D721Med (cell line): Measurements from ENCODE around the gene INTS3.

Experiments used
- DNase-seq: peaks from one replicate; pipeline ENCODE4 v3.0.0; 2011; ENCODE audit warnings: low spot score; ENCODE audit not compliant: insufficient read length
- FAIRE-seq: peaks from 2 replicates; lab custom pipeline; 2011; peaks lifted over from hg19 to GRCh38; lab: Jason Lieb, UNC
- CTCF ChIP-seq: IDR thresholded peaks from 2 replicates; pipeline ENCODE4 v1.5.1; 2012; ENCODE audit warnings: mild to moderate bottlenecking, control low read depth; ENCODE audit not compliant: insufficient read depth; ENCODE audit errors: missing control alignments

INTS3 gene

GRCh38 chr1:153734396-153735089 lies 6.7 kb downstream of the INTS3 start:
- no peak for TF ChIP-seq CTCF
- DNase-seq, result no peak
- FAIRE-seq, result no peak

GRCh38 chr1:153735090-153735420 lies 7.2 kb downstream of the INTS3 start:
- no peak for DNase-seq

GRCh38 chr1:153741986-153742385 lies 14.1 kb downstream of the INTS3 start:
- FAIRE-seq (no peak), DNase-seq (no peak)
- TF ChIP-seq CTCF, result no peak

More at GRCh38 chr1:153735090-153735420, 7.2 kb downstream of the INTS3 start:
- no peak for FAIRE-seq
- TF ChIP-seq CTCF, result no peak

DNA sequence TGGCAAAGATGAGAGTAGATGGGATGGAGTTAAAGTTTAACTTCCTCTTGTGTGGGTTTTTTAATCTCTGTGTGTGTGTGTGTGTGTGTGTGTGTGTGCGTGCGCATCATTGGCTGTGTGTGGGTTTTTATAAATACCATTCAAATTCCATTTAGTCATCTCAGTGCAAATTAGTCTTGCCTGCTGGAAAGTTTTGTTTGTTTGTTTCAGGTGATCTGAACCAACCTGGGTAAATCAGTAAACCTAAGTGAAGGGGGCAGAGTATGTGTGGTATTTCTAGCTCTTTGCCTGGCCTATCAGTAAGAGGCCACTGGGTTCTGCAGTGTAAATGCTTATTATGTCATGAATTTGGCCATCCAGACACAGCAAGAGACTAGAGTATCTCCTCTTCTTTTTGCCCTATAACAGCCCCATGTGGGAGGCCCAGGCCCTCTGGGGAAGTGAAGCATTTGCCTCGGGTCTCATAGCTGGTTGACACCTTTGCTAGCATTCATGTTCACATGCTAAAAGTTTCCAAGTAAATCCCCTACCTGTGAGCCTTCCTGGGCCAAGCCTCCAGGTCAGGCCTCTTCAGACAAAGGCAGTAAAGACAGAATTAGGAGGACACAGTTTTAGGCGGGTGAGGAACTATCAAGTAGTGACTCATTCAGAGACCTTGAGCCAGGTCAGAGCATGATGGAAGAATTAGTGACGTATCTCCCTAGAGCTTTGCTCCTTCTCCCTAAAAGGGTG lies 14.7 kb downstream of the INTS3 start:
- TF ChIP-seq CTCF, result no peak
- DNase-seq (no peak), FAIRE-seq (no peak)

GRCh38 chr1:153745417-153745816 lies 17.6 kb downstream of the INTS3 start:
- FAIRE-seq, result no peak
- no peak for DNase-seq

DNA sequence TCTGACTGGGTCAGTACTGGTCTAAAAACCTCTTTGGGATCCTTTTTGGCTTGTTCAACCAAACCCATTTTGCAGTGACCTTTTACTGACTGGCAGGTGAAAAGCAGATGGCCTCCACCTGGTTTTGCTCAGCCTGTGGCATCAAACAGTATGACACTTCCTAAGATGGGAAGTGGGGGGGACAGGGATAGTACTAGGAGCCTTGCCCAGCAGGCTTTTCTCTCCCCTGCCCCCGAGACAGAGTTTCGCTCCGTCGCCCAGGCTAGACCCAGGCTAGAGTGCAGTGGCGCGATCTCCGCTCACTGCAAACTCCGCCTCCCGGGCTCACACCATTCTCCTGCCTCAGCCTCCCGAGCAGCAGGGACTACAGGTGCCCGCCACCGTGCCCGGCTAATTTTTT lies 18.3 kb downstream of the INTS3 start:
- no peak for TF ChIP-seq CTCF
- no peak for DNase-seq
- no peak for FAIRE-seq

More at GRCh38 chr1:153745417-153745816, 17.6 kb downstream of the INTS3 start:
- no peak for TF ChIP-seq CTCF

GRCh38 chr1:153748903-153749302 lies 21.1 kb downstream of the INTS3 start:
- no peak for TF ChIP-seq CTCF
- no peak for FAIRE-seq
- no peak for DNase-seq
